GM12878 (cell line): ENCODE measurements around the gene CNPPD1. TPM values are rescaled to one million over a fixed set of nuclear protein-coding genes. Genes with fewer than 3 reads are reported as not detected.

Experiments
- ATAC-seq: fragments of 200-7000 bp; cut with Tn5 transposase; 3 replicates; pipeline ENCODE4 v1.9.1; 2020; ENCODE audit warnings: mild to moderate bottlenecking, moderate library complexity
- BruUV-seq: library from RNA; stranded (reverse); fragments of 400-500 nt; replicated peaks from 2 replicates; lab custom pipeline; 2021; lab: Mats Ljungman, UMichigan
- CTCF ChIA-PET: fragments of 300-600 bp; sonication (Branson Sonifier 250); formaldehyde crosslinking; extraction: SDS; loops from one replicate; lab custom pipeline; 2021; ENCODE audit warnings: inconsistent platforms; lab: Yijun Ruan, JAX
- POLR2A ChIA-PET: fragments of 350-600 bp; formaldehyde crosslinking; extraction: SDS; loops from one replicate; lab custom pipeline; 2021; ENCODE audit warnings: inconsistent platforms; lab: Charles Lee
- RAD21 ChIA-PET: fragments of 300-600 bp; sonication (Branson Sonifier 250); formaldehyde crosslinking; loops from one replicate; lab custom pipeline; 2023; ENCODE audit warnings: antibody characterized with exemption; ENCODE audit not compliant: unreplicated experiment; lab: Charles Lee
- SMC1A ChIA-PET: fragments of 300-600 bp; sonication (Branson Sonifier 250); formaldehyde crosslinking; loops from one replicate; lab custom pipeline; 2023; ENCODE audit not compliant: unreplicated experiment, uncharacterized antibody; lab: Charles Lee
- DNase-seq: peaks from one replicate; pipeline ENCODE4 v3.0.0-alpha.2; 2011; ENCODE audit warnings: low read depth, low spot score
- FAIRE-seq: peaks from 3 replicates; lab custom pipeline; 2011; peaks lifted over from hg19 to GRCh38; lab: Jason Lieb, UNC
- H2AFZ ChIP-seq: 2 replicates; pipeline ENCODE4 v1.6.0; 2011; ENCODE audit warnings: low read depth, low read length, control low read depth; ENCODE audit not compliant: control insufficient read depth
- H3K27ac ChIP-seq: 2 replicates; pipeline ENCODE4 v1.5.1; 2011; ENCODE audit warnings: control low read depth; ENCODE audit not compliant: control insufficient read depth, insufficient read depth
- H3K27me3 ChIP-seq, 2 experiments: replicated peaks in 1 of 2; 2 replicates each; pipeline versions ENCODE4 v1.6.0 to v1.6.1; 2011; ENCODE audit warnings: low read length in 1 of 2; ENCODE audit not compliant: control insufficient read depth in 2 of 2, insufficient read depth in 2 of 2
- H3K36me3 ChIP-seq, 2 experiments: 2 replicates each; pipeline ENCODE4 v1.5.1; 2011; ENCODE audit warnings: low read length in 1 of 2; ENCODE audit not compliant: control insufficient read depth in 2 of 2, insufficient read depth in 2 of 2
- H3K4me1 ChIP-seq: 2 replicates; pipeline ENCODE4 v1.6.1; 2011; ENCODE audit warnings: mild to moderate bottlenecking, low read length, moderate library complexity, mixed read lengths; ENCODE audit not compliant: control insufficient read depth, insufficient read depth
- H3K4me2 ChIP-seq: 2 replicates; pipeline ENCODE4 v1.6.0; 2011; ENCODE audit warnings: control low read depth; ENCODE audit not compliant: control insufficient read depth, insufficient read depth
- H3K4me3 ChIP-seq: fragments of 200-600 bp; sonication (generic); 2 replicates; pipeline ENCODE4 v1.5.1; 2016
- H3K79me2 ChIP-seq: 2 replicates; pipeline ENCODE4 v1.6.0; 2011; ENCODE audit warnings: low read length; ENCODE audit not compliant: control insufficient read depth, insufficient read depth
- H3K9ac ChIP-seq: 2 replicates; pipeline ENCODE4 v1.8.0; 2011; ENCODE audit warnings: low read length, control low read depth, mixed read lengths; ENCODE audit not compliant: control insufficient read depth, insufficient read depth
- H3K9me3 ChIP-seq: replicated peaks from 3 replicates; pipeline ENCODE4 v1.5.1; 2011; ENCODE audit warnings: mild to moderate bottlenecking, low read length; ENCODE audit not compliant: control insufficient read depth, insufficient read depth
- H4K20me1 ChIP-seq: 2 replicates; pipeline ENCODE4 v1.6.0; 2011; ENCODE audit not compliant: control insufficient read depth, insufficient read depth
- ATF7 ChIP-seq: fragments of 450-650 bp; IDR thresholded peaks from 2 replicates; pipeline ENCODE4 v1.6.1; 2016; ENCODE audit warnings: low read depth, mild to moderate bottlenecking
- DPF2 ChIP-seq: fragments of 450-650 bp; IDR thresholded peaks from 2 replicates; pipeline ENCODE4 v1.6.1; 2017; ENCODE audit warnings: mild to moderate bottlenecking
- KDM1A ChIP-seq: fragments of 200-600 bp; sonication (generic); IDR thresholded peaks from 2 replicates; pipeline ENCODE4 v1.6.1; 2016; ENCODE audit warnings: borderline replicate concordance
- NBN ChIP-seq: fragments of 450-650 bp; IDR thresholded peaks from 2 replicates; pipeline ENCODE4 v1.6.1; 2016
- PAX8 ChIP-seq: fragments of 450-650 bp; IDR thresholded peaks from 2 replicates; pipeline ENCODE4 v1.6.1; 2017; ENCODE audit warnings: mild to moderate bottlenecking, moderate library complexity
- POLR2AphosphoS2 ChIP-seq: IDR thresholded peaks from 2 replicates; pipeline ENCODE4 v1.6.1; 2011; ENCODE audit warnings: low read depth, mild to moderate bottlenecking, low read length, improper control_type of control experiment, moderate library complexity
- POU2F2 ChIP-seq: IDR thresholded peaks from 3 replicates; pipeline ENCODE4 v1.6.1; 2011; ENCODE audit warnings: low read depth, mild to moderate bottlenecking, low read length, borderline replicate concordance
- RAD51 ChIP-seq: fragments of 450-650 bp; IDR thresholded peaks from 2 replicates; pipeline ENCODE4 v1.6.1; 2016; ENCODE audit warnings: moderate library complexity, mild to moderate bottlenecking, inconsistent platforms
- RBBP5 ChIP-seq: fragments of 200-600 bp; sonication (generic); conservative IDR thresholded peaks from 2 replicates; pipeline ENCODE4 v1.6.1; 2016
- SMAD1 ChIP-seq: fragments of 450-650 bp; IDR thresholded peaks from 2 replicates; pipeline ENCODE4 v1.6.1; 2018; ENCODE audit warnings: mild to moderate bottlenecking, low read depth; ENCODE audit not compliant: partially characterized antibody
- WGBS: methylation state at CpG from one replicate; pipeline ENCODE4 v1.1.6; 2016; ENCODE audit warnings: low lambda C conversion rate; ENCODE audit not compliant: insufficient replicate concordance, insufficient coverage; ENCODE audit errors: missing lambda C conversion rate; 5-methylcytosine and 5-hydroxymethylcytosine counted together
- in situ Hi-C: fragments of 300-500 bp; cut with MboI; formaldehyde crosslinking; loops from 9 replicates; pipeline ENCODE4 v1.14.3; 2018; ENCODE audit warnings: mixed read lengths
- intact Hi-C: fragments of 100-400 bp; cut with micrococcal nuclease; formaldehyde crosslinking; loops from one replicate; pipeline ENCODE4 v1.14.2; 2022; ENCODE audit not compliant: unreplicated experiment
- polyA plus RNA-seq, 11 experiments: library from polyadenylated mRNA; depleted of rRNA in 4 of 11; unstranded in 6 of 11; stranded (reverse) in 5 of 11; fragments of >200 nt; fragmentation: Nextera tagmentation in 4 of 11; fragmentation: Illumina TruSeq in 1 of 11; extraction: Ambion mirVana in 4 of 11; extraction: Trizol in 1 of 11; gene quantifications; 1 replicate in 1 of 11; 2 replicates in 10 of 11; pipeline versions ENCODE4 v1.2.1 to v1.2.3, GENCODE V29; 2011 to 2016; ENCODE audit warnings: inconsistent platforms in 2 of 11, missing spikeins in 2 of 11, low read depth in 1 of 11
- total RNA-seq, 4 experiments: library from RNA; depleted of rRNA in 3 of 4; stranded (reverse); fragments of >200 nt in 3 of 4; fragmentation: Illumina TruSeq in 1 of 4; extraction: Trizol in 1 of 4; gene quantifications; 2 replicates each; pipeline versions ENCODE4 v1.2.1 to v1.2.3, GENCODE V29; 2013 to 2021
- TF ChIP-seq, protein P1 (sequence below): fragments of 450-650 bp; IDR thresholded peaks from 2 replicates; pipeline ENCODE4 v1.6.1; 2017; ENCODE audit warnings: low read depth, mild to moderate bottlenecking, moderate library complexity
- TF ChIP-seq, protein P2 (sequence below): IDR thresholded peaks from 2 replicates; pipeline ENCODE4 v1.6.1; 2012; ENCODE audit warnings: low read length, inconsistent platforms
- TF ChIP-seq, protein P3 (sequence below): fragments of 450-650 bp; IDR thresholded peaks from 2 replicates; pipeline ENCODE4 v1.6.1; 2017; ENCODE audit warnings: borderline replicate concordance
- TF ChIP-seq, protein P4 (sequence below): IDR thresholded peaks from 2 replicates; pipeline ENCODE4 v1.6.1; 2011; ENCODE audit warnings: borderline replicate concordance, low read depth, mild to moderate bottlenecking, moderate library complexity, mixed read lengths, low read length; ENCODE audit not compliant: insufficient read depth; ENCODE audit errors: extremely low read length

Gene CNPPD1
- total and polyA plus RNA-seq, 10 of the 15 experiments (the other 5 are each of a cell fraction or from before 2014, with no cell fraction given) = 12.2 to 86.6 (median 43.4) TPM

DNA sequence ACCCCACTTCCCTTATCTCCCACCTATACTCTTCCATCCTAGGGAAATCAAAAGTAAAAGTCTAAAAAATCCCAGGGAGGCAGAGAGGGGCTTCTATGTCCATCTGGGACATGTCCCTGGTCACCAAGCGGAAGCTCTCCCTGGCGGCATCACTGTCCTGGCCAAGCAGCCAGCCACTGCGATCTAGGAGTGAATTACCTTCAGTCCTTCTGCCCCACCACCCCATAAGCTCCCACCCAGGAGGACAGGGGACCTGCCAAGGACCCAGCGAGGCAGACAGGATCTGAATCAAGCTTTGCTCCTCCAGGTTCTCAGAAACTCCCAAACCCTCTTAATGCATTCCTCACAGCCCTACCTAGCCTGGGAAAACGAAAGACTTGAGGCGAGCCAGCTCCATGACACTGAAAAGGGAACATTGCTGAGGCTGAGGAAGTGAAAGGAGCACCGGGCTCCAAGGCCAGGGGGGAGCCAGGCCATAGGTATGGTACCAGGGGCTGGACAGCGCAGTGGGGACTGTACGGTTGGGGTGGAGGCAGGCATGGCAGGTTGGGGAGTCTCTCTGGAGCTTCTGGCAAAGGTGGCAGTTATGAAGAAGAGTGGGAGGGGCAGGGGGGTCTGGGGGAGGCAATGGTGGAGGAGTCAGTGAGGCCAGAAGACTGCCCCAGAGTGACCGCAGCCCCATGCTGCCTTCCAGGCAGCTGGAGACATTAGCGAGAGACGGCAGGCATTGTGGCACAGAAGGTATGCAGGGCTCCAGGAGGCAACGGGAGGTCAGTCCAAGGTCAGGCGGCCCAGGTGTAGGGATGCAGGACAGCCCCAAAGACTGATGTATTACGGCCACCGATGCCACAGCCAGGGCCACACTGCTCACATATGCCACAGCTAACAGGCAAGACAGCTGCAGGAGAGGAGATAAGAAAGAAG is 4.2 kb downstream of the CNPPD1 start:
- SMC1A ChIA-PET = interaction anchor here (0.6 to 2.9 kb wide), 6 partner anchors 36 to 326 kb away, joined by 3 to 20 read pairs (median 3); partner anchors contain the start of gene GMPPA
- Histone ChIP-seq H2AFZ (no peak overlapping the region), H4K20me1 (no peaks in the 10 kb centered on the region), H3K9ac (no peak overlapping the region), H3K79me2 (peaks cover 14% of the 10 kb centered on the region), H3K9me3 (no peaks in the 10 kb centered on the region), H3K36me3 (peaks cover 4 to 9% of the 10 kb centered on the region in 2 experiments), H3K27ac (no peak overlapping the region), H3K4me2 (no peak overlapping the region), H3K4me1 (no peaks in the 10 kb centered on the region; the same call in 1 of the 2 replicates), H3K4me3 (no peak overlapping the region), H3K27me3 (no peaks in the 10 kb centered on the region)
- WGBS = 85% methylated on average over 16 of the region's 16 CpGs
- POLR2A ChIA-PET = interaction anchor here (1.2 kb wide), 1 partner anchor 34 kb away, joined by 5 read pairs; the partner anchor contains the start of gene ZFAND2B
- ATAC-seq = no peak
- RAD21 ChIA-PET = interaction anchor here (1.8 to 4.1 kb wide), 3 partner anchors 35 to 124 kb away, joined by 9 to 33 read pairs (median 12); partner anchors contain the start of gene ZFAND2B
- TF ChIP-seq NBN (no peak), POLR2AphosphoS2 (no peak), KDM1A (no peak), RBBP5 (no peak), PAX8 (no peak), RAD51 (no peak), POU2F2 (no peak), ATF7 (no peak), DPF2 (no peak), SMAD1 (no peak)
- TF ChIP-seq, protein P1, sequence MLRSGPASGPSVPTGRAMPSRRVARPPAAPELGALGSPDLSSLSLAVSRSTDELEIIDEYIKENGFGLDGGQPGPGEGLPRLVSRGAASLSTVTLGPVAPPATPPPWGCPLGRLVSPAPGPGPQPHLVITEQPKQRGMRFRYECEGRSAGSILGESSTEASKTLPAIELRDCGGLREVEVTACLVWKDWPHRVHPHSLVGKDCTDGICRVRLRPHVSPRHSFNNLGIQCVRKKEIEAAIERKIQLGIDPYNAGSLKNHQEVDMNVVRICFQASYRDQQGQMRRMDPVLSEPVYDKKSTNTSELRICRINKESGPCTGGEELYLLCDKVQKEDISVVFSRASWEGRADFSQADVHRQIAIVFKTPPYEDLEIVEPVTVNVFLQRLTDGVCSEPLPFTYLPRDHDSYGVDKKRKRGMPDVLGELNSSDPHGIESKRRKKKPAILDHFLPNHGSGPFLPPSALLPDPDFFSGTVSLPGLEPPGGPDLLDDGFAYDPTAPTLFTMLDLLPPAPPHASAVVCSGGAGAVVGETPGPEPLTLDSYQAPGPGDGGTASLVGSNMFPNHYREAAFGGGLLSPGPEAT = no peak
- TF ChIP-seq, protein P2, sequence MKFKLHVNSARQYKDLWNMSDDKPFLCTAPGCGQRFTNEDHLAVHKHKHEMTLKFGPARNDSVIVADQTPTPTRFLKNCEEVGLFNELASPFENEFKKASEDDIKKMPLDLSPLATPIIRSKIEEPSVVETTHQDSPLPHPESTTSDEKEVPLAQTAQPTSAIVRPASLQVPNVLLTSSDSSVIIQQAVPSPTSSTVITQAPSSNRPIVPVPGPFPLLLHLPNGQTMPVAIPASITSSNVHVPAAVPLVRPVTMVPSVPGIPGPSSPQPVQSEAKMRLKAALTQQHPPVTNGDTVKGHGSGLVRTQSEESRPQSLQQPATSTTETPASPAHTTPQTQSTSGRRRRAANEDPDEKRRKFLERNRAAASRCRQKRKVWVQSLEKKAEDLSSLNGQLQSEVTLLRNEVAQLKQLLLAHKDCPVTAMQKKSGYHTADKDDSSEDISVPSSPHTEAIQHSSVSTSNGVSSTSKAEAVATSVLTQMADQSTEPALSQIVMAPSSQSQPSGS = no peak
- TF ChIP-seq, protein P3, sequence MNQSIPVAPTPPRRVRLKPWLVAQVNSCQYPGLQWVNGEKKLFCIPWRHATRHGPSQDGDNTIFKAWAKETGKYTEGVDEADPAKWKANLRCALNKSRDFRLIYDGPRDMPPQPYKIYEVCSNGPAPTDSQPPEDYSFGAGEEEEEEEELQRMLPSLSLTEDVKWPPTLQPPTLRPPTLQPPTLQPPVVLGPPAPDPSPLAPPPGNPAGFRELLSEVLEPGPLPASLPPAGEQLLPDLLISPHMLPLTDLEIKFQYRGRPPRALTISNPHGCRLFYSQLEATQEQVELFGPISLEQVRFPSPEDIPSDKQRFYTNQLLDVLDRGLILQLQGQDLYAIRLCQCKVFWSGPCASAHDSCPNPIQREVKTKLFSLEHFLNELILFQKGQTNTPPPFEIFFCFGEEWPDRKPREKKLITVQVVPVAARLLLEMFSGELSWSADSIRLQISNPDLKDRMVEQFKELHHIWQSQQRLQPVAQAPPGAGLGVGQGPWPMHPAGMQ = no peak
- TF ChIP-seq, protein P4, sequence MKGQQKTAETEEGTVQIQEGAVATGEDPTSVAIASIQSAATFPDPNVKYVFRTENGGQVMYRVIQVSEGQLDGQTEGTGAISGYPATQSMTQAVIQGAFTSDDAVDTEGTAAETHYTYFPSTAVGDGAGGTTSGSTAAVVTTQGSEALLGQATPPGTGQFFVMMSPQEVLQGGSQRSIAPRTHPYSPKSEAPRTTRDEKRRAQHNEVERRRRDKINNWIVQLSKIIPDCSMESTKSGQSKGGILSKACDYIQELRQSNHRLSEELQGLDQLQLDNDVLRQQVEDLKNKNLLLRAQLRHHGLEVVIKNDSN = no peak
- no TSS peak for BruUV-seq
- FAIRE-seq = no peak
- intact Hi-C loops = no loop called here
- in situ Hi-C loops = loop anchor here (5.0 kb wide), 1 partner anchor 35 kb away; the partner anchor contains the start of gene ZFAND2B
- DNase-seq = no peak
- CTCF ChIA-PET = interaction anchor here (0.5 to 5.6 kb wide), 18 partner anchors 8 to 344 kb away, joined by 3 to 48 read pairs (median 8); partner anchors contain the start of genes DNAJB2, GLB1L and STK16
